HG02852 (cell line): ENCODE measurements around the gene ALDH2.
"Not testable (repeated sequence)": the region's sequence is repeated elsewhere in the genome, so short reads cannot be mapped to it uniquely, and the experiment has no call there.

Experiments used
- ATAC-seq: cut with Tn5 transposase; IDR thresholded peaks from one replicate; pipeline ENCODE4 v1.9.1; 2021; ENCODE audit warnings: mild to moderate bottlenecking, moderate library complexity; ENCODE audit not compliant: unreplicated experiment

ALDH2 gene

DNA sequence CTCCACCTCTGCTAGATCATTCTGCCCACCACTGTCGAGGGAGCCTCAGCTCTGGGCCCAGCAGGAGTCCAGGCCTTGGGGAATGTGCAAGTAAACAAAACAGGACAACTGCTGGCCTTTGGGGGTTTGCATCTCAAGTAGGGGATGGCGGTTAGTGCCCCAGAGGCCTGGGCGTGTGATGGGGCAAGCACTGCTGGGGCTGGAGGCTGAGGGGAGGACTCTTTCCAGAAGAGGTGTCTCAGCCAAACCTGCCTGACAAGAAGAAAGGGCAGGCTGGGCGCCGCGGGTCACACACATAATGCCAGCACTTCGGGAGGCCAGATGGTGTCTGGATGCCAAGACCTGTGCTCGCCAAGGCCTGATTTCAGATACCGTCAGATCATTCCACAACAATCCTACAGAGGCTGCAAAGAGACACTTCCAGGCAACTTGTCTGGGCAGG, 8.6 kb upstream of the ALDH2 start:
- ATAC-seq, result peak; percentile 8

DNA sequence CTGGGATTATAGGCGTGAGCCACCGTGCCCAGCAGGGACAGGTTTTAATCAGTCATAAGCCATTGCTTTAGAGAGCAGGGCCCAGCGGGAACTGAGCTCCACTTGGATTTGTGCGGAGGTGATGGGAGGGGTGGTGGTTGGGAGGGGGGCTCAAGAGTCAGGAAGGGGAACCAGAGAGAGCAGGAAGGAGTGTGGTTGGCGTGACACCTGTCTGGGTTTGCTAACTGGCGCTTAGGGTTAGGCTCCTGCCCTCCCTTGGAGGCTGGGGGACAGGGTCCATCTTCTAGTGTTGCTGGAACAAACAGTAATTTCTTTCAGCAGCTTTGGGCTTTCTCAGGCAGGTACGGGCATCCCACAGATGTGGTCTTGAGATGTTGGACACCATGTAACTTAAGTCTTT, 7.5 kb upstream of the ALDH2 start:
- no peak for ATAC-seq

DNA sequence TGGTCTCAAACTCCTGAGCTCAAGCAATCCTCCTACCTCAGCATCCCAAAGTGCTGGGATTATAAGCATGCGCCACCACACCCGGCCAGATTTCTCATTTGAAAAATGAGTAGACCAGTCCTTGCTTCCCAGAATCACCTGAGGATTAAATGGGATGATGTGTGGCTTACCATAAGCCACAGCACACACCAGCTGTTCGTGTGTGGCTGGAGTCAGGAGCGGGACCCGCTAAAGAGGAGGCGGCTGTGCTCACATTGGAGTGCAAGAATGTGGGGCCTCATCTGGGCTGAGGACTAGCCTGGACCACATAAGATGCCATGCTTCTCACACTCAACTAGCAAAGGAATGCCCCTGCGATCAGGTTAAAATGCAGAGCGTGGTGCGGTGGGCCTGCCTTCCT, 6.7 kb upstream of the ALDH2 start:
- no peak for ATAC-seq

DNA sequence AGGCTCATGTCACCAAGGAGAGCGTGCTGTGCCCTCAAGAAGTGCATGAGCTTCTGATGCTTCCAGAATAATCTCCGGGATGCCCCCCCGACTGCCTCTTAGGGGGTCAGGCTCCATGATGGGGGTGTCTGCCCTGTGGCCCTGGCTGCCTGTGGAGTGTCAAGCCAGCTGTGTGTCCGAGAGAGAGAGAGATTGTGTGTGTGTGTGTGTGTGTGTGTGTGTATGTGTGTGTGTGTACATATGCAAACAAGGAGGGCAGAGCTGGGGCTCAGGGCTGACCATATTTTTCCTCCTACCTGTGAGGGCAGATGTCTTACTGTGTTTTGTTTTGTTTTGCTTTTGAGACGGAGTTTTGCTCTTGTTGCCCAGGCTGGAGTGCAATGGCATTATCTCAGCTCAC, 5.6 kb upstream of the ALDH2 start:
- ATAC-seq, result peak; percentile 40

DNA sequence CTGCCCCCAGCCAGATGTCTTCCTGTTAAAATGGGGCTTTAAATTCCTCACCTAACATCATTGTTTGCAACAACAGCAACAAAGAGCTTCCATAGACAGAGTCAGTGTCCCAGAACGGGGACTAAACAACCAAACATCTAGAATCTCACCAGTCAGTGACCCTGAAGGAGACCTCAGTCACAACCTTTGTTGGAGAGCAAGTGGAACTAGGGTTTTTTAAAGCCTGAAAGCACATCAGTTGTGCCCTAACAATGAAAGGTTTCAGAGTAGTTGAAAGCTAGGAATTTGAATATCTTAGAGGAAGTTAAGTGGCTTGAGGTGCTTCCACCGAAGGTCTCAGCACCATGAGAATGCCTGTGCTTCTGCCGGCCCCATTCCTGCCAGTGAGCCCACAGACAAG, 5.0 kb upstream of the ALDH2 start:
- ATAC-seq, result no peak

GRCh38 chr12:111763552-111763951, 3.2 kb upstream of the ALDH2 start:
- ATAC-seq, result not testable (repeated sequence)

GRCh38 chr12:111764120-111764821, 2.5 kb upstream of the ALDH2 start:
- ATAC-seq, result no peak

- ATAC-seq, result no peak
These were observed 827 bp downstream of the ALDH2 start for GRCh38 chr12:111767362-111768158.

DNA sequence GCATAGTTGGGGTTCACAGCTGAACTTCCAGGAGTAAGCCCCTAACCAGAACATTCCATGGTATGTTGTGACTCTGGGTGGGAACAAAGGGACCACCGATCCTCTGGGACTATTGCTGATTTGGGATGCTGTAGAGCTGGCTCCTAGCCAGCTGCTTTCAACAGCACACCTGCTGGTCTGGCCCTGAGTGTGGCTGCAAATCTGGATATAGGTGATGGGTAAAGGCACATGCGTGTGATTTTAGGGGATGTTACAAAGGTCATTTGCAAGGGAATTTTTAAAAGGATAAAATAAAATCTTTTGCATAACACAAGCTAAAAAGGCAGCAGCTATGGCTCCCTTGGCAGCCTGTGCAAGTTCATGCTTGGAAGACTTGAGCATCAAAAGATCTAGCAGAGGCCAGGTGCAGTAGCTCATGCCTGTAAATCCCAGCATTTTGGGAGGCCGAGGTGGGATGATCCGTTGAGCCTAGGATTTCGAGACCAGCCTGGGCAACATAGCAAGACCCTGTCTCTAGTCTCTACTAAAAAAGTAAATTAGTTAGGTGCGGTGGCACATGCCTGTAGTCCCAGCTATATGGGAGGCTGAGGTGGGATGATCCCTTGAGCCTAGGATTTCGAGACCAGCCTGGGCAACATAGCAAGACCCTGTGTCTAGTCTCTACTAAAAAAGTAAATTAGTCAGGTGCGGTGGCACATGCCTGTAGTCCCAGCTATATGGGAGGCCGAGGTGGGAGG, 1.6 kb downstream of the ALDH2 start:
- ATAC-seq, result no peak

- no peak for ATAC-seq
These were observed 2.9 kb downstream of the ALDH2 start for GRCh38 chr12:111769599-111769998.

- ATAC-seq, result peak; percentile 67
These were observed 7.2 kb downstream of the ALDH2 start for GRCh38 chr12:111773801-111774551.

DNA sequence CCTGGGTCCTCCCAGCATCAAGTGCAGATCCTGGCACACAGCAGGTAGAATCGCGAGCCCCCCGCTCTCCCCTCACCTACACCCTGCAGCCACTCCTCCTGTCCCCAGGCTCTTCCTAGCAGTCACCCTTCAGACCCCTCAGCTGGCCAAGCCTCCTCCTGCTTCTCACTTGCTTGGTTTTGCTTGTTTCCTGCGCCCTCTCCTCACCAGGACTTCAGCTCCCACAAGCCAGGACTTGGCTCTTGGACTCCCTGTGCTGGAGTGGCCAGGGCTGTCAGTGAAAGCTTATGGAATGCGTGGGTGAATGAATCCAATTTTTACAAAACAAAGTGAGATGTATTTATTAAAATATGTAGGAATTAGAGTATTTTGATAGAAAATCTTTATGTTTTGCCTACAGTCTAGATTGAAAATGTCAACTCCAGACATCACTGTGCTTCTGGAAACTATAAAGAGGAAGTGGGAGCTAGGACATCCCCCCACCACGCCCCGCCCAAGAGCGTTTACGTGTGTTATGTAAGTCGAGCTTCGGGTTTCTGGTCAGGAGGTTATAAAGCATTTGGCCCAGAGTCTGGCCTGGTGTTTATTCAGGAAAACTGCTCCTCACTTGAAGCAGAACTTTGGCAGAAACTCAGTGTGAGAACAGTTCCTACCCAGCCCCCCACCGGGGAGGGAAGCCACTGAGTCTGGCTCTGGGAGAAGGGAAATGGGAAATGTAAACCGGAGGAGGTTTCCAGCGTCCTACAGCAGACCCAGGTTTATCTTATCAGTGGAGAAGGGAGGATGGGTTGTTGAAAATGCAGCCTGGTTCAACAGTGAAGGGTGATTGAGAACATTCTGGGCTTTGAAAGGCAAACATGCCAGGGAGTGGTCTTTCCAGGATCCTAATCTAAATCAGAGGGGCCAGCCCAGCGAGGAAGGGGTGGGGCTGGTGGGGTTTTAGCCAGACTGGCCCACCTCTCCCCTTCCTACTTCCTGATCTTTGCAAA, 8.8 kb downstream of the ALDH2 start:
- ATAC-seq, result peak; percentile 65

DNA sequence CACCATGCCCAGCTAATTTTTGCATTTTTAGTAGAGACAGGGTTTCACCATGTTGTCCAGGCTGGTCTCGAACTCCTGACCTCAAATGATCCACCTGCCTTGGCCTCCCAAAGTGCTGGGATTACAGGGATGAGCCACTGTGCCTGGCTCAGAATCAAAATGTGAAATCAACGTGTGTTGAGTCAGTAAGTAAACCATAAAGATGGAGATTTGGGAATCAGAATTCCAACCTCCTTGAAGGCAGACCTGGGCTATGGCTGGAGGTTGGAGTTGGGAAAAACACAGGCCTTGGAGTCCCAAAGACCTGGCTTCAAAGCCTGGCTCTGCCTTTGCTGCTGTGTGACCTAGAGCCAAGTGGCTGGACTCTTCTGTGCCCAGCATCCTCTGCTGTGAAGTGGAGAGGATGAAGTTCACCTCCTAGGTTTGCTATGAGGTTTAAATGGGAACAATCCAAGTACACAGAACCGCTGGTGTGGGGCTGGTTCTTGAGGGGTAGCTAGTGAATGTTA, 10.2 kb downstream of the ALDH2 start:
- no peak for ATAC-seq

GRCh38 chr12:111777345-111778045, 10.8 kb downstream of the ALDH2 start:
- no peak for ATAC-seq

DNA sequence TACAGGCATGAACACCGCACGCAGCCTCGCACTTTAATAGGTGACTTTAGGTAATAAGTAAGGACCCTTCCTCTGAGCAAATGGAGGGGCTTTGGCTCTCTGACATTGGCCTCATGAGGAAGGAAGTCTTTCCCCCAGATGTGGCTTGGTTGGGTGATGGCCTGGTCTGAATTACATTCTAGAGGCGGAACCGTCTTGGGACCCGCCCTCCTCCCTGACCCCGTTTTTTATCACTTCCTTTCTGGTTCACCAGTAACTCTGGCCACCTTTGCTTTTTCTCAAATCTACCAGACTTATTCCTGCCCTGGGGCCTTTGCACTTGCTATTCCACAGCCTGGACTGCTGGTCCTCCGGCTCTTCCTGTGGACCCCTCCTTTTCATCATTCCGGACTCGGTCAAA, 13.4 kb downstream of the ALDH2 start:
- no peak for ATAC-seq

GRCh38 chr12:111780615-111781014, 13.9 kb downstream of the ALDH2 start:
- no peak for ATAC-seq

DNA sequence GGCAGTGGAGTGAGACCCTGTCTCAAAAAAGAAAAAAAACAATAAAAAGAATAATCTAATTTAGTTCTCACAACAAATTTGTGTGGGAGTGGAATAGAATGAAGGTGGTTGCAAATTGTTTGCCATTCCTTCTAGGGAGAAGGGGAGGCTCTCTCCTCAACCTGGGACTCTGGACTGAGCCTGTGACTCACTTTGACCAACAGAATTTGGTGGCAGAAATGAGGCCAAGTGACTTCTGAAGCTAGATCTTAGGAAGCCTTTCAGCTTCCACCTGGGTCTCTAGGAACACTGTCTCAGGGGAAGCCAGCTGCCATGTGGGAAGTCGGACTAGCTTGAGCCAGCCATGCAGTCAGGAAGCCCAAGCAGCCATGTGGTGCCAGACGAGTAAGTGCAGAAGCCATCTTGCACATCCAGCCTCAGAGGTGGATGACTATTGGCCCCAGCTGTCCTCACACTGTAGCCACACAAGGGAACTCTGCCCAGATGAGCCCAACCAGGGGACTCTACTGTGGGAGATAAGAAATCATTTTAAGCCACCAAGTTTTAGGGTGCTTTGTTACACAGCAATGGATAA, 14.4 kb downstream of the ALDH2 start:
- ATAC-seq, result no peak

GRCh38 chr12:111783046-111783445, 16.3 kb downstream of the ALDH2 start:
- no peak for ATAC-seq

GRCh38 chr12:111784953-111785352, 18.2 kb downstream of the ALDH2 start:
- ATAC-seq, result no peak
